ENCODE results near the gene SPEG. TPM values are rescaled to one million over a fixed set of nuclear protein-coding genes. Genes with fewer than 3 reads are reported as not detected.

SPEG gene
- total RNA-seq, 1 donor from 2014 or later: 1.8 TPM

GRCh38 chr2:219442256-219443015 is 7.8 kb downstream of the SPEG start:
- DNase-seq (ENCODE audit: low read depth, low spot score): no peak

GRCh38 chr2:219443016-219443696 is 8.5 kb downstream of the SPEG start:
- no peak for DNase-seq (ENCODE audit: low read depth, low spot score)

- no peak for DNase-seq (ENCODE audit: low read depth, low spot score)
Measured at GRCh38 chr2:219443697-219444023, 9.0 kb downstream of the SPEG start.

GRCh38 chr2:219444566-219445091 is 10.0 kb downstream of the SPEG start:
- DNase-seq (ENCODE audit: low read depth, low spot score): no peak

GRCh38 chr2:219445220-219445640 is 10.6 kb downstream of the SPEG start:
- DNase-seq (ENCODE audit: low read depth, low spot score): no peak

- DNase-seq (ENCODE audit: low read depth, low spot score): peak; percentile 58
Measured at GRCh38 chr2:219446101-219446504, 11.5 kb downstream of the SPEG start.

- DNase-seq (ENCODE audit: low read depth, low spot score): no peak
Measured at GRCh38 chr2:219446689-219447088, 12.0 kb downstream of the SPEG start.

- DNase-seq (ENCODE audit: low read depth, low spot score): no peak
Measured at GRCh38 chr2:219447242-219448098, 12.8 kb downstream of the SPEG start.

- DNase-seq (ENCODE audit: low read depth, low spot score): no peak
Measured at GRCh38 chr2:219448099-219448775, 13.6 kb downstream of the SPEG start.

GRCh38 chr2:219448776-219449341 is 14.2 kb downstream of the SPEG start:
- no peak for DNase-seq (ENCODE audit: low read depth, low spot score)

- no peak for DNase-seq (ENCODE audit: low read depth, low spot score)
Measured at GRCh38 chr2:219449609-219450008, 15.0 kb downstream of the SPEG start.

- no peak for DNase-seq (ENCODE audit: low read depth, low spot score)
Measured at GRCh38 chr2:219451661-219452360, 17.2 kb downstream of the SPEG start.

GRCh38 chr2:219452361-219453317 is 18.0 kb downstream of the SPEG start:
- no peak for DNase-seq (ENCODE audit: low read depth, low spot score)

GRCh38 chr2:219453671-219454590 is 19.3 kb downstream of the SPEG start:
- DNase-seq (ENCODE audit: low read depth, low spot score): no peak

- no peak for DNase-seq (ENCODE audit: low read depth, low spot score)
Measured at GRCh38 chr2:219455581-219455980, 20.9 kb downstream of the SPEG start.

- no peak for DNase-seq (ENCODE audit: low read depth, low spot score)
Measured at GRCh38 chr2:219457784-219458369, 23.2 kb downstream of the SPEG start.

GRCh38 chr2:219458996-219459395 is 24.4 kb downstream of the SPEG start:
- no peak for DNase-seq (ENCODE audit: low read depth, low spot score)

All from pulmonary artery endothelial cell (primary cell).